Measurements from ENCODE around the gene MLXIPL. TPM values are rescaled to one million over a fixed set of nuclear protein-coding genes. Genes with fewer than 3 reads are reported as not detected.

The MLXIPL gene
- total RNA-seq, 4 donors from 2014 or later = 38.6 to 385 (median 85.1) TPM

DNA sequence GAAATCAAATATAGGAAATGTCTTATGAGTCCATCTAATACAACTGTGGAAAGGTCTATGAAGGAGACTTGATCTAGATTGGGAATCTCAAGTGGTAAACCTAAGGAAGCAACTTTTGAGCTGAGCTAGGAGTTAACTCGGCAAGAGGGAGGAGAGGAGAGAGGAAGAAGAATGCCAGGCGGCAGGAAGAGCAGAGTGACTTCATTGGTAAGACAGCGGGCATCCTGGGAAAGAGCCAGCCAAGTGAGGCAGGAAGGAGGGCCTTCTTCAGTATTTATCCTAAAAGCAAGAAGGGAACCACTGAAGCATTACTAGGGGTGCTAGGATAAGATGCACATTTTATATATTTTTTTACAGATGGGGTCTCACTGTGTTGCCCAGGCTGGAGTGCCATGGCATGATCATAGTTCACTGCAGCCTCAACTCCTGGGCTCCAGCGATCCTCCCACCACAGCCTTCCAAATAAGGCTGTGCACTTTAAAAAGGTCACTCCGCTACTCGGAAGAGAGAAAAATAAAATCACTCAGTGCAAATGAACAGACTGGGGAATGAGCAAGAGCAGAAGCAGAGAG, 68.8 kb downstream of the MLXIPL start:
- TF ChIP-seq CTCF (IDR thresholded peaks at IDR 0.05; ENCODE audit: low read depth) = no peak

DNA sequence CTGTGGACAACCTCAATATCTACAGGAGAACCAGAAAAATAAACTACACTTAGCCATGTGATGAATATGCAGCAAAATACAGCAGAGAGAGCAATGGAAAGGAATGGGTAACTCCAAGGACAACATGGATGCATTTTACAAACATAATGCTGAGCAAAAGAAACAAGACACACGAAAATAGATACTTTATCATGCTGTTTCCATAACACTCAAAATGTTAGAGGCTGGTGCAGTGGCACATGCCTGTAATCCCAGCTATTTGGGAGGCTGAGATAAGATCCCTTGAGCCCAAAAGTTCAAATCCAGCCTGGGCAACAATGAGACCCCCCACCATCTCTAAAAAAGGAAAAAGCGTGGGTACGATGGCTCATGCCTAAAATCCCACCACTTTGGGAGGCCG, 75.1 kb downstream of the MLXIPL start:
- TF ChIP-seq CTCF (IDR thresholded peaks at IDR 0.05; ENCODE audit: low read depth) = no peak

DNA sequence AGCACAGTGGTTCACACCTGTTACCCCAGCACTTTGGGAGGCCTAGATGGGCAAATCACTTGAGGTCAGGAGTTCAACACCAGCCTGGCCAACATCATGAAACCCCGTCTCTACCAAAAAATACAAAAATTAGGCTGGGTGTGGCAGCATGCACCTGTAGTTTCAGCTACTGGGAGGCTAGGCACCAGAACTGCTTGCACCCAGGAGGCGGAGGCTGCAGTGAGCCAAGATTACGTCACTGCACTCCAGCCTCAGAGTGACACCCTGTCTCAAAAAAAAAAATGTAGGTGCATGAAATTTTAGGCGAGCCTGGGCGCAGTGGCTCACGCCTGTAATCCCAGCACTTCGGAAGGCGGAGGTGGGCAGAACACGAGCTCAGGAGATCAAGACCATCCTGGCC, 76.5 kb downstream of the MLXIPL start:
- TF ChIP-seq CTCF (IDR thresholded peaks at IDR 0.05; ENCODE audit: low read depth) = no peak

DNA sequence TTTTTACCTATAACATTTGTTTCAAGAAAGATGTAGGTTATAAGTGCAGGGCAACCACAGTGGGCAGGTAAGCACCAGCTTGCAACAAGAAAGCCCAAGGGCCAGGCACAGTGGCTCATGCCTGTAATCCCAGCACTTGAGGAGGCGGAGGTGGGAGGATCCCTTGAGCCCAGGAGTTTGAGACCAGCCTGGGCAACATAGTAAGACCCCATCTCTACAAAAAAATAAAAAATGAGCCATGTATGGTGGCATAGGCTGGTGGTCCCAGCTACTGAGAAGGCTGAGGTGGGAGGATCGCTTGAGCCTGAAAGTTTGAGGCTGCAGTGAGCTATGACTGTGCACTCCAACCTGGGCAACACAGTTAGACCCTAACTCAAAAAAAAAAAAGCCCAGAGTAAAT, 79.6 kb downstream of the MLXIPL start:
- no peak for TF ChIP-seq CTCF (IDR thresholded peaks at IDR 0.05; ENCODE audit: low read depth)

Other genes starting within 250 kb of the MLXIPL start
- gene FZD9, start 190.7 kb downstream of the MLXIPL start, total RNA-seq = 1 to 10 TPM in 3 of 4 donors, under 1 TPM in 1; 0.98 to 2.4 (median 1.9) TPM
- 10 to 100 TPM; 51.3 to 62.8 (median 59.9) TPM for gene BAZ1B, start 102.2 kb downstream of the MLXIPL start, total RNA-seq
- 10 to 100 TPM; 61.0 to 91.4 (median 69.0) TPM for gene BCL7B, start 66.8 kb downstream of the MLXIPL start, total RNA-seq
- 10 to 100 TPM; 32.3 to 43.0 (median 37.1) TPM for gene TBL2, start 45.9 kb downstream of the MLXIPL start, total RNA-seq
- 1 to 10 TPM in 3 of 4 donors, not detected in 1; 2.6 to 3.7 (median 3.3) TPM for gene VPS37D, start 43.3 kb upstream of the MLXIPL start, total RNA-seq
- gene DNAJC30, start 58.9 kb upstream of the MLXIPL start, total RNA-seq = 1 to 10 TPM; 2.6 to 7.3 (median 3.4) TPM
- gene BUD23, start 59.1 kb upstream of the MLXIPL start, total RNA-seq = 10 to 100 TPM; 24.0 to 41.1 (median 32.8) TPM
- gene STX1A, start 95.1 kb upstream of the MLXIPL start, total RNA-seq = 10 to 100 TPM in 1 of 4 donors, 1 to 10 TPM in 3; 2.2 to 12.2 (median 3.4) TPM
- gene ABHD11, start 114.3 kb upstream of the MLXIPL start, total RNA-seq = 10 to 100 TPM in 2 of 4 donors, 1 to 10 TPM in 2; 8.5 to 13.8 (median 11.5) TPM
- gene CLDN3, start 145.7 kb upstream of the MLXIPL start, total RNA-seq = not detected
- gene CLDN4, start 206.5 kb upstream of the MLXIPL start, total RNA-seq = 1 to 10 TPM in 2 of 4 donors, under 1 TPM in 1, not detected in 1; 0.68 to 3.5 (median 1.3) TPM
- 1 to 10 TPM; 2.1 to 7.9 (median 2.4) TPM for gene METTL27, start 218.0 kb upstream of the MLXIPL start, total RNA-seq
- gene TMEM270, start 236.6 kb upstream of the MLXIPL start, total RNA-seq = not detected

Data from subcutaneous adipose tissue (tissue), 4 donors.